Hepatic stellate cell (primary cell): Measurements from ENCODE around the gene NRAP.
"Not testable (repeated sequence)": the region's sequence is repeated elsewhere in the genome, so short reads cannot be mapped to it uniquely, and the experiment has no call there.

Experiments
- DNase-seq: peaks from one replicate; pipeline ENCODE4 v3.0.0; 2011; ENCODE audit warnings: low spot score

NRAP gene

GRCh38 chr10:113680190-113681111, 16.6 kb upstream of the NRAP start:
- peak; percentile 29 for DNase-seq

- peak; percentile 83 for DNase-seq
Observed at GRCh38 chr10:113679463-113680189, 15.8 kb upstream of the NRAP start, which contains the start of gene CASP7. CASP7 (plus strand) TSS chr10:113679912; CDS start chr10:113697494, 17,582 bp downstream.

- DNase-seq: no peak
Observed at GRCh38 chr10:113666682-113667252, 2.9 kb upstream of the NRAP start.

DNA sequence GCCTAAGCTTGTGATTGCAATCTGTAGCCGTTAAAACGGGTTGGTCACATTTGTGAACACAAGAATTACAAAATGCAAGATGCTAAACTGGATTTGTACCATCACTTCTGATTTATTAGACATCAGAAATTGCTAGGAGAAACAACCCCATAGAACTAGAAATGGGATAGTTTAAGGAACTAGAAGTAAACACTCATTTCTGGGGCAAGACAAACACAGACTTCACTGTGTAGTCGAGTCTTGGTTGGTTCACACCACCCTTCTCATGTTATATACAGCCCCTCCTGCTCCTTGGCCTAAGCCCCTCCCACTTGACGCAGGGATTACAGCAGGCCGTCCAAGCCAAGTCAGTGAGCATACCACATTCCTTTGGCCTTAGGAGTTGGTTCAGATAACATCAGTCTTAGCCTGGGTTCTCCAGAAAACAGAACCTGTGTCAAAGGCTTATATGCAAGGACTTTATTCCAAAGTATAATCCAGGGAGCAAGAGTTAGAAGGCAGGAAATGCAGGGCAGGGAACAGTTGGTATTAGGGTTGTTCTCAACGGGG, 2.0 kb upstream of the NRAP start:
- DNase-seq: peak; percentile 43

DNA sequence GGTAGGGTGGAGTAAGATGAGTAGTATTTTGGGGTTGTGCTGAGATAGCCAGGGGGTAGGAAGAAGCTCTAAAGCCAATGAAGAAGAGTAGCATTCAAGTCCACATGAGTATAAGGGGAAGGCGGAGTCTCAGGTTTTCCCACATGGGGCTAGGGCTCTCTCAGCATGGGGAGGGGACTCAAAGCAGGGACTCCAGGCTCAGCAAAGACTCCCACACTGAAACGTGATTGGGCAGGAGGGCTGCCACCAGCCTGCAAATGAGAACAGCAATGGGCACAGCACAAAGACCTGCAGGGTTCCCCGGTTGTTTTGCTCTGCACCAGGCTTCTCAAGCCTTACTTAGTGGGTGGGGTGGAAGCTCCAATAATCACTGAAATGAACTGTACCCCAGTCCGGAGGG, 1.5 kb upstream of the NRAP start:
- no peak for DNase-seq

- DNase-seq: no peak
Observed at GRCh38 chr10:113663142-113663541, 699 bp downstream of the NRAP start.

DNA sequence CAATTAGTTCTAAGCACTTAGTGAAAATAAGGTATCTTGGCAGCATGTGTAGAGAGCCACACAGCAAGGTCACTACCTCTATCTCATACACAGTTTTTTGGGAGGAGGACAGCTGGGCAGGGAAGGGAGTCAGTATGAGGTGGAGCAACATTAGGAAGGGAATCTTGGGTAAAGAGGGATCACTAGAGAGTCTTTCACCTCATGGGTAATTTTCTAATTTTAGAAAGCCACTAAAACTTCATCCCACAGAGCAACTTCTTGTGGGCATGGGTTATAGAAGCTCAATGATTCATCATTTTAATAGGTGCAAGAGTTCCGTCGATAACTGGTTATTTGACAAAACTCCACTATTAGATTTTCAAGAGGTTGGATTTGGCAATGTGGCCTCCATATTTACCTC, 2.5 kb downstream of the NRAP start:
- no peak for DNase-seq

GRCh38 chr10:113657544-113657943, 6.3 kb downstream of the NRAP start:
- DNase-seq: no peak

GRCh38 chr10:113656896-113657295, 6.9 kb downstream of the NRAP start:
- DNase-seq: no peak

- DNase-seq: not testable (repeated sequence)
Observed at GRCh38 chr10:113652456-113652855, 11.4 kb downstream of the NRAP start.

DNA sequence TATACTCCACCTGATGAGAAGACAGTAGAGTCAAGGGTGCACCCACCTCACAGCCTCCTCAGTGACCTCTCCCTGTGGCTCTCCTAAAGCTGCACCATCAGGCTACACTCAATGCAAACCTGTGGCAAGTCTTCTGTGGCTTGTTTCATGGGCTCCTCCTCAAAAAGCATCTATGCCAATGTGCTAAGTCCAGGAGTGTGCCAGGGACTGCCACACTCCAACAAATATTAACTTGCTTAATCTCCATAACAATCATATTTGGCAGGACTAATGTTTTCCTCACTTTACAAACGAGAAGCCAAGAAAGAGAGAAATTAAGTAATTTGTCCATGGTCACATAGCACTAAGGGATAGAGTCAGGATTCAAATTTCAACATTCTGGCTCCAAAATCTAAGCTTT, 11.9 kb downstream of the NRAP start:
- DNase-seq: no peak

- no peak for DNase-seq
Observed at GRCh38 chr10:113651021-113651420, 12.8 kb downstream of the NRAP start.

- DNase-seq: no peak
Observed at GRCh38 chr10:113650172-113650571, 13.7 kb downstream of the NRAP start.

GRCh38 chr10:113648478-113648877, 15.4 kb downstream of the NRAP start:
- DNase-seq: no peak

DNA sequence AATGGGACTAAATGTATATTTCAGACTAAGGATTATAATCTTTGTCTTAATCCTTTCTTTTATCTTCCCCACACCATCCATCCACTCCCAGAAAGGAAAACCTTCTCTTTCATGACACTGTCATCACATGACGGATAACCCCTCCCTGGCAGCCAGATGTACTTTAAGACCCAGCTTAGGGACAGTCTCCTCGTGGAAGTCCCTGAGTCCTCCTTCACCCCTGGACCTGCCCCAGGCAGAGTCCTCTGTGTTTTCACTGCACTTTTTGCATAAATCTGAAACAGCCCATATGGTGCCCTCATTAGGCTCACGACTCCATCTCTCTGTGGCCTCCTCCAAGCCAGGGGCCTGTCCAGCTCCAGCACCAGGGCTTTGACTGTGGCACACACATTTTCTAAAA, 16.0 kb downstream of the NRAP start:
- no peak for DNase-seq

GRCh38 chr10:113646336-113647201, 17.3 kb downstream of the NRAP start:
- DNase-seq: no peak

- DNase-seq: no peak
Observed at GRCh38 chr10:113644185-113645120, 19.4 kb downstream of the NRAP start.

- DNase-seq: no peak
Observed at GRCh38 chr10:113643183-113643582, 20.7 kb downstream of the NRAP start.

GRCh38 chr10:113641702-113642101, 22.1 kb downstream of the NRAP start:
- no peak for DNase-seq

DNA sequence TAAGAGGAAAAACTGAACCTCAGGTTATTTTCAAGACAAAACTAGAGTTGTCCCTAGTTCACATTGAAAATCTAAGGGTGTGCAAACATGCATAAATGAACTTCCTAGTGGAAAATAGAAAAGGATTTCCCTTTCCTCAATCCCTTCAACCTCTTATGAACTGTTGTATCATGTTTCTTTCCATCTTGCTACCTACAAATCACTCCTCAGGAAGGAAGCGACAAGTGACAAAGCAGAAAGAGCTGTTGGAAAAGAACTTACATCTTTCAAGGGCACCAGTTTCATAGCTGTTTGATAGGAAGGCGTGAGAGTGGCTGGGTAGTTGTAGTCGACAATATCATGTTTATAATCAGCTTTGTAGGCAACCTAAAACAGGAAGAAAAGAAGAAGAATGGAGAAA, 23.9 kb downstream of the NRAP start:
- no peak for DNase-seq
